OCI-LY3 (cell line): ENCODE measurements around the gene MRPS23.

ENCODE experiments used
- EZH2phosphoT487 ChIP-seq: fragments of 200-600 bp; shearing (Covaris generic); IDR thresholded peaks from 2 replicates; pipeline ENCODE4 v1.6.1; 2018; ENCODE audit warnings: antibody characterized with exemption, mixed run types, low read depth
- TF ChIP-seq, protein P1 (sequence below): fragments of 200-600, 300-600 bp; sonication (generic); IDR thresholded peaks from 2 replicates; pipeline ENCODE4 v1.5.1; 2014; ENCODE audit warnings: antibody characterized with exemption, low read length, low read depth

DNA sequence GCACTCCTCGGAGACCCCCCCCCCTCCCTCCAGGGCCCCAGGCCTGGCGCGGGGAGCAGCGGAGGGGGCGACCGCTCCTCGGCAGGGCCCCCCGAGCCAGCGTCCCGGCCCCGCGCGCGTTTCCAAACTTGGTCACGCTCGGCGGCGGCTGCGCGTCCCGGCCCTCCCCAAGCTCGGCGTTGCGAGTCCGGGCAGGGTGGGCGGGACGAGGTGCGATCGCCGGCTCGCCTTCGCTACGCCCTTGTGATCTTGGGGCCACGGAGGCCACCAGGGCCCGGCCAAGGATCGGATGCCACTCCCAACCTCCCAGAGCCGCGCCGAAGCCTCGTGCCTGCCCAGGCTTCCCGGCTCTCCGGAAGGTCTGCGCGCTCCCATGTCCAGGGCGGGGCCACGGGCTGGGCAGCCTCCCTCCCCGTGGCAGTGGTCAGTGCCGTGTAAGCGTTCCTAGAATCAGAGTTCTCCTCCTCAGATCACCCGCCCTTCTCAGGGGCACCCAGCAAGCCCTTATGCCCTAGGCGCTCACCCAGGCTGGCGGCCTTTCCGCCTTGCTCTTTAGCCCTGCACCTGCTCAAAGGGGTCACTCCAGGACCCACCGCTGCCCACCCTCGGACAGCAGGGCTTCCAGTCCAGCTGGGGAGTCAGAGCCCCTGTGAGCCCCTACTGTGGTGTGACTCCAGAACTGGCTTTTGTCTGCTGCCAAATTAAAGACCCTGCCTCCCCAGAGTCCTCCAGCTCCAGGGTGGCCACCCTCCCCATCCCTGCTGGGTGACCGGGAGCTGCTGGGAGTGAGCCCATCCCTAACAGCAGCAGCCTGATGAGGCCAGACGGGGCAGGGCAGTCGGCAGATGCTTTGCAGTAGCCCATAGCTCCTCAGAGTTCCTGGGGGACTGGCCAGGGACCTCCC is 12.2 kb upstream of the MRPS23 start:
- TF ChIP-seq, protein P1, sequence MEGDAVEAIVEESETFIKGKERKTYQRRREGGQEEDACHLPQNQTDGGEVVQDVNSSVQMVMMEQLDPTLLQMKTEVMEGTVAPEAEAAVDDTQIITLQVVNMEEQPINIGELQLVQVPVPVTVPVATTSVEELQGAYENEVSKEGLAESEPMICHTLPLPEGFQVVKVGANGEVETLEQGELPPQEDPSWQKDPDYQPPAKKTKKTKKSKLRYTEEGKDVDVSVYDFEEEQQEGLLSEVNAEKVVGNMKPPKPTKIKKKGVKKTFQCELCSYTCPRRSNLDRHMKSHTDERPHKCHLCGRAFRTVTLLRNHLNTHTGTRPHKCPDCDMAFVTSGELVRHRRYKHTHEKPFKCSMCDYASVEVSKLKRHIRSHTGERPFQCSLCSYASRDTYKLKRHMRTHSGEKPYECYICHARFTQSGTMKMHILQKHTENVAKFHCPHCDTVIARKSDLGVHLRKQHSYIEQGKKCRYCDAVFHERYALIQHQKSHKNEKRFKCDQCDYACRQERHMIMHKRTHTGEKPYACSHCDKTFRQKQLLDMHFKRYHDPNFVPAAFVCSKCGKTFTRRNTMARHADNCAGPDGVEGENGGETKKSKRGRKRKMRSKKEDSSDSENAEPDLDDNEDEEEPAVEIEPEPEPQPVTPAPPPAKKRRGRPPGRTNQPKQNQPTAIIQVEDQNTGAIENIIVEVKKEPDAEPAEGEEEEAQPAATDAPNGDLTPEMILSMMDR = no peak
- no peak for TF ChIP-seq EZH2phosphoT487
